IPS DF 19.7 (cell line): ENCODE data around the gene TFCP2L1.

Experiments
- DNase-seq: peaks from one replicate; pipeline ENCODE4 v3.0.0-alpha.2; 2013; ENCODE audit warnings: low read depth, low spot score

Gene TFCP2L1

DNA sequence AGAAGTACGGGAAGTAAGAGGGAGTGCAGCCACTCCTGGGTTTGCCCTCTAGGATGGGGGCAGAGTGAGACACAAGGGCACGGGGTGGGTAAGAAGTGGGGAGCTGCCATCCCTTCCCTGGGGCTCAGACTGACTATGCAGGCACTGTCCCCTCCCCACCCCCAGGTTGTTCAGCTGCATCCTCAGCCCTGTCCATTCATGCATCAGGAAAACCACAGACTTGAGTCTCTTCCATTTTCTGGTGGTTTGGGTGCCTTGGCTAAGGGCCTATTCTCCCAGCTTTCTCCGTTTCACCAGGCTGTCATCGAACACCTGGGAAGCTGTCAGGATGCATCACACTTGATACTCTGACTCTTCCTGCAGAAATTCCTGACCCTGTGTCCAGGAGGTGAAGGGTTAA is 111.9 kb downstream of the TFCP2L1 start:
- no peak for DNase-seq

DNA sequence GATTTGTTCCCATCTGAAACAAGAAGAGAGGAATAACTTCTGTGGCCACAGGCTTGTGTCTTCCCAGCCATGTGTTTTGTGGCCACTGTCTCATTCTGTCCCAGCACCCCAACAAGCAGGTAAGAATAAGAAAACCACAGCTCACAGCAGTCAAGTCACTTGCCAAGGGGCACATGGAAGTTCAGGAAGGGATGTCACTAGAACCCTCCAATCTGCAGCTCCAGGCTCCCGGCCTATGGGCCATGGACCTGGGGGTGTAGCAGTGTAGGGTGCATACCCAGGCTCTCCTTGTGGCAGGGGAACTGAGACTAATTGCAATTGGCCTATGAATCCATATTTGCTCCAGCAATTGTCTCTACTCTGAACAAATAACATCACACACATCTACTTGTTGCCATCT is 112.5 kb downstream of the TFCP2L1 start:
- DNase-seq: no peak

DNA sequence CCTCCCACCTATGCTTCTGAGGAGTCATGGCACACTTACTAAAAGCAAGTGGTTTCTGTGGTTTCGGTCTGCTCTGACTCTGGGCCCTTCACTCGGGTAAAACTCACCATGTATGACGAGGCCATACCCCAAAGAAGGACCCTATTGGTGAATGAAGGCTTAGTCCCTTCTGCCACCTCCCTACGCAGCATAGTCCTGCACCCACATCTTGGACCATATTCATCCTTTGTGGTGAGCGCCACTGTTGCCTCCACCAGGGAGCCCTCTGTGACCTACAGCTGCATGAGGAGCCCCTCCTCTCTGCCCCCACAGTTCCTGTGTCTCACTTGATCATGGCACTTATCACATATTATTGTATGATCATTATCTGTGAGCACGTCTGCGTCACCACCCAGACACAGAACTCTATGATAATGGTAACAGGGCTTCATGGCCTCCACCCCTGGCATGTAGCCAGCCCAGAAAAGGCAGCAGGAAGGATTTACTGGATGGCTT is 113.3 kb downstream of the TFCP2L1 start:
- no peak for DNase-seq

DNA sequence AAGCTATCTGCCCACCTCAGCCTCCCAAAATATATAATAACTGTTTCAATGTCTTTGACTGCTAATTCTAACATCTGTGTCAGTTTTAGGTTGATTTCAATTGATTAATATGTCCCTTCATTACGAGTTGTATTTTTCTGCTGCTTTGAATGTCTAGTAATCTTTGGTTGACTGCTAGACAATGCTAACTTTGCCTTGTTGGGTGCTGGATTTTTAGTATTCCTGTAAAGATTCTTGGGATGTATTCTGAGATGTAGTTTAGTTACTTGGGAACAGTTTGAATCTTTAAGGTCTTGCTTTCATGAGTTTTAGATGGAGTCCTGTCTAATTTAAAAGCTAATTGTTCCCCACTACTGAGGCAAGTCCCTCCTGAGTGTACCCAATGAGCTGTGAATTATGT is 114.4 kb downstream of the TFCP2L1 start:
- no peak for DNase-seq

DNA sequence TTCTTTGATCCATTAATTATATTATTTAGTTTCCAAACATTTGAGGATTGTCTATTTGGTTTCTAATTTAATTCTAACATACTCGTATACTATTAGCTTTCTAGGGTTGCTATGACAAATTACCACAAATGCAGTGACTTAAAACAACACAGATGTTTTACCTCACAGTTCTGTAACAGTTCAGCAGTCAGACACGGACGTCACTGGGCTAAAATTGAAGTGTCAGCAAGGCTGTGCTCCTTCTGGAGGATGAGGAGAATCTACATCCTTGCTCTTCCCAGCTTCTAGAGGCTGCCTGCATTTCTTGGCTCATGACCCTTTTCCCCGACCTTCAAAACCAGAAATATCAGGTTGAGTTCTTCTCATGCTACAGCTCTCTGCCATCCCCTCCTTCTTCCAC is 117.6 kb downstream of the TFCP2L1 start:
- no peak for DNase-seq
